Loucy (cell line): ENCODE measurements around the gene SZT2.

Experiments used
- H2AFZ ChIP-seq: fragments of 200-600 bp; sonication (generic); 2 replicates; pipeline ENCODE4 v1.6.0; 2016; ENCODE audit warnings: antibody characterized with exemption, mild to moderate bottlenecking, low read length, moderate library complexity
- H3F3A ChIP-seq: fragments of 200-600 bp; 2 replicates; pipeline ENCODE4 v1.6.0; 2016; ENCODE audit warnings: antibody characterized with exemption, low read depth, mild to moderate bottlenecking
- H3K27me3 ChIP-seq: fragments of 200-600 bp; sonication (generic); 2 replicates; pipeline ENCODE4 v1.6.1; 2014; ENCODE audit warnings: low read length, mild to moderate bottlenecking; ENCODE audit not compliant: insufficient read depth, poor library complexity, severe bottlenecking
- H3K36me3 ChIP-seq: fragments of 200-600 bp; sonication (generic); 2 replicates; pipeline ENCODE4 v1.6.1; 2016; ENCODE audit warnings: low read length; ENCODE audit not compliant: insufficient read depth
- H3K4me1 ChIP-seq: fragments of 200-600 bp; sonication (generic); 2 replicates; pipeline ENCODE4 v1.5.1; 2014; ENCODE audit warnings: low read length, mild to moderate bottlenecking; ENCODE audit not compliant: insufficient read depth, poor library complexity, severe bottlenecking
- H3K4me2 ChIP-seq: fragments of 200-600 bp; sonication (generic); 2 replicates; pipeline ENCODE4 v1.6.0; 2014; ENCODE audit warnings: antibody characterized with exemption, low read length, low read depth, mild to moderate bottlenecking; ENCODE audit not compliant: poor library complexity, severe bottlenecking
- H3K4me3 ChIP-seq: fragments of 200-600 bp; sonication (generic); 2 replicates; pipeline ENCODE4 v1.5.1; 2014; ENCODE audit warnings: low read length, mild to moderate bottlenecking, mixed read lengths; ENCODE audit not compliant: poor library complexity, severe bottlenecking
- H3K79me2 ChIP-seq: fragments of 200-600 bp; sonication (generic); 2 replicates; pipeline ENCODE4 v1.6.1; 2014; ENCODE audit warnings: low read length; ENCODE audit not compliant: insufficient read depth
- H3K9ac ChIP-seq: fragments of 200-600 bp; sonication (generic); 2 replicates; pipeline ENCODE4 v1.6.0; 2014; ENCODE audit warnings: mild to moderate bottlenecking, low read depth, low read length, moderate library complexity; ENCODE audit not compliant: poor library complexity, severe bottlenecking
- H3K9me2 ChIP-seq: fragments of 200-600 bp; sonication (generic); replicated peaks from 2 replicates; pipeline ENCODE4 v1.6.1; 2016; ENCODE audit warnings: low read depth, low read length, mixed read lengths
- H3K9me3 ChIP-seq: fragments of 200-600 bp; sonication (generic); 2 replicates; pipeline ENCODE4 v1.6.1; 2014; ENCODE audit warnings: mild to moderate bottlenecking, antibody characterized with exemption, low read length, low read depth; ENCODE audit not compliant: insufficient read depth
- H4K20me1 ChIP-seq: fragments of 200-600 bp; sonication (generic); 2 replicates; pipeline ENCODE4 v1.6.0; 2014; ENCODE audit warnings: antibody characterized with exemption, low read length, mild to moderate bottlenecking; ENCODE audit not compliant: insufficient read depth, poor library complexity, severe bottlenecking
- EZH2phosphoT487 ChIP-seq: fragments of 200-600 bp; IDR thresholded peaks from 2 replicates; pipeline ENCODE4 v1.6.1; 2018; ENCODE audit warnings: antibody characterized with exemption, mild to moderate bottlenecking, moderate library complexity, borderline replicate concordance
- TF ChIP-seq, protein P1 (sequence below): fragments of 200-600 bp; sonication (generic); conservative IDR thresholded peaks from 2 replicates; pipeline ENCODE4 v1.5.1; 2014; ENCODE audit warnings: mild to moderate bottlenecking, antibody characterized with exemption, low read length

The SZT2 gene

GRCh38 chr1:43427524-43427923 is 37.8 kb downstream of the SZT2 start:
- H3K9me3 ChIP-seq: no peaks in the 10 kb centered on the region
- H3K9ac ChIP-seq: no peak overlapping the region
- H3K27me3 ChIP-seq: no peaks in the 10 kb centered on the region
- H3K4me1 ChIP-seq: no peaks in the 10 kb centered on the region
- no peak overlapping the region for H3K4me3 ChIP-seq
- H3K79me2 ChIP-seq: no peaks in the 10 kb centered on the region
- peaks cover 73% of the 10 kb centered on the region; the same call in 1 of the 2 replicates for H3K36me3 ChIP-seq
- TF ChIP-seq, protein P1, sequence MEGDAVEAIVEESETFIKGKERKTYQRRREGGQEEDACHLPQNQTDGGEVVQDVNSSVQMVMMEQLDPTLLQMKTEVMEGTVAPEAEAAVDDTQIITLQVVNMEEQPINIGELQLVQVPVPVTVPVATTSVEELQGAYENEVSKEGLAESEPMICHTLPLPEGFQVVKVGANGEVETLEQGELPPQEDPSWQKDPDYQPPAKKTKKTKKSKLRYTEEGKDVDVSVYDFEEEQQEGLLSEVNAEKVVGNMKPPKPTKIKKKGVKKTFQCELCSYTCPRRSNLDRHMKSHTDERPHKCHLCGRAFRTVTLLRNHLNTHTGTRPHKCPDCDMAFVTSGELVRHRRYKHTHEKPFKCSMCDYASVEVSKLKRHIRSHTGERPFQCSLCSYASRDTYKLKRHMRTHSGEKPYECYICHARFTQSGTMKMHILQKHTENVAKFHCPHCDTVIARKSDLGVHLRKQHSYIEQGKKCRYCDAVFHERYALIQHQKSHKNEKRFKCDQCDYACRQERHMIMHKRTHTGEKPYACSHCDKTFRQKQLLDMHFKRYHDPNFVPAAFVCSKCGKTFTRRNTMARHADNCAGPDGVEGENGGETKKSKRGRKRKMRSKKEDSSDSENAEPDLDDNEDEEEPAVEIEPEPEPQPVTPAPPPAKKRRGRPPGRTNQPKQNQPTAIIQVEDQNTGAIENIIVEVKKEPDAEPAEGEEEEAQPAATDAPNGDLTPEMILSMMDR: no peak
- no peak for TF ChIP-seq EZH2phosphoT487
- no peak overlapping the region for H2AFZ ChIP-seq
- no peak overlapping the region for H3K4me2 ChIP-seq
- H4K20me1 ChIP-seq: no peaks in the 10 kb centered on the region
- no peaks in the 10 kb centered on the region for H3F3A ChIP-seq
- no peaks in the 10 kb centered on the region for H3K9me2 ChIP-seq

DNA sequence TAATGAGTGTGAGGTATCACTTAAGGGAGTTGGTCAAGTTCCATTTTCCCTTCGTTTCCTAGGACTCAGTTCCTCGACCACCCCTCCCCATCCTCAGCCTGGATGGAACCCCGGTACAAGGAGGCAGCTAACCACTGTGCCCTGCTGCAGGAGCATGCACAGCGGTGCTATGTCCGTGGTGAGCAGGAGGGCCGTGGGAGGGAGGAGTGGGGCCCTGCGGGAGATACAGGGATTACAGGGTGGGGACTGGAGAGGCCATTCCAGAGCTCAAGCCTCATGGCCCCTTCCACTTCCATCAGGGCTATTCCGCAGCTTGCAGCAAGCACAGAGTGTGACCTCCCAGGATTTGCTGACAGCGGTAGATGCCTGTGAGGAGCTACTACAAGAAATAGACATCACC is 38.2 kb downstream of the SZT2 start:
- Histone ChIP-seq H3K79me2 (no peaks in the 10 kb centered on the region), H3K9ac (no peak overlapping the region), H3F3A (no peaks in the 10 kb centered on the region), H3K27me3 (no peaks in the 10 kb centered on the region), H3K4me2 (no peak overlapping the region), H2AFZ (no peak overlapping the region), H3K4me3 (no peak overlapping the region), H3K9me2 (no peaks in the 10 kb centered on the region), H3K4me1 (no peaks in the 10 kb centered on the region), H4K20me1 (no peaks in the 10 kb centered on the region), H3K9me3 (no peaks in the 10 kb centered on the region), H3K36me3 (peaks cover 77% of the 10 kb centered on the region; the same call in 1 of the 2 replicates)
- TF ChIP-seq, protein P1: no peak
- TF ChIP-seq EZH2phosphoT487: no peak

GRCh38 chr1:43430831-43431230 is 41.1 kb downstream of the SZT2 start:
- no peak overlapping the region for H2AFZ ChIP-seq
- H3K4me2 ChIP-seq: no peak overlapping the region
- no peaks in the 10 kb centered on the region for H3K27me3 ChIP-seq
- no peaks in the 10 kb centered on the region for H3K9me3 ChIP-seq
- H3K4me3 ChIP-seq: no peak overlapping the region
- no peaks in the 10 kb centered on the region for H3F3A ChIP-seq
- no peaks in the 10 kb centered on the region for H3K79me2 ChIP-seq
- no peak overlapping the region for H3K9ac ChIP-seq
- peaks cover 72% of the 10 kb centered on the region; the same call in 1 of the 2 replicates for H3K36me3 ChIP-seq
- no peaks in the 10 kb centered on the region for H4K20me1 ChIP-seq
- H3K9me2 ChIP-seq: no peaks in the 10 kb centered on the region
- no peak for TF ChIP-seq EZH2phosphoT487
- TF ChIP-seq, protein P1: no peak
- H3K4me1 ChIP-seq: no peaks in the 10 kb centered on the region
